Anterior cingulate cortex (tissue), 58 donors: ENCODE results near the gene RNASE9.
"Not testable (repeated sequence)": the region's sequence is repeated elsewhere in the genome, so short reads cannot be mapped to it uniquely, and the experiment has no call there.

Experiments
- DNase-seq, 58 donors: peaks; one replicate each; lab custom pipeline; 2025; lab: John Stamatoyannopoulos, UW

The RNASE9 gene

GRCh38 chr14:20560961-20561360 is at the start of gene RNASE9:
Gene RNASE9 (minus strand): TSS chr14:20561047.
- no peak for DNase-seq

GRCh38 chr14:20610002-20610765 is 49.3 kb upstream of the RNASE9 start:
- peak in 56 of 58 donors; percentile 6 to 81 (median 62) for DNase-seq

- DNase-seq, result peak in 53 of 58 donors; percentile 16 to 84 (median 52)
These were observed 48.6 kb upstream of the RNASE9 start for GRCh38 chr14:20609215-20610001.

- DNase-seq, result no peak
These were observed 47.7 kb upstream of the RNASE9 start for GRCh38 chr14:20608383-20609110.

- no peak for DNase-seq
These were observed 46.8 kb upstream of the RNASE9 start for GRCh38 chr14:20607617-20608016.

- no peak for DNase-seq
These were observed 46.0 kb upstream of the RNASE9 start for GRCh38 chr14:20606902-20607242.

GRCh38 chr14:20606190-20606901 is 45.5 kb upstream of the RNASE9 start:
- DNase-seq, result peak in 13 of 58 donors; percentile 2 to 17 (median 8)

GRCh38 chr14:20603813-20604690 is 43.2 kb upstream of the RNASE9 start:
- no peak for DNase-seq

- DNase-seq, result no peak
These were observed 41.7 kb upstream of the RNASE9 start for GRCh38 chr14:20602583-20602982.

GRCh38 chr14:20601522-20601921 is 40.7 kb upstream of the RNASE9 start:
- no peak for DNase-seq

GRCh38 chr14:20597108-20597507 is 36.3 kb upstream of the RNASE9 start:
- DNase-seq, result no peak

- not testable (repeated sequence) for DNase-seq
These were observed 34.9 kb upstream of the RNASE9 start for GRCh38 chr14:20595726-20596125.

GRCh38 chr14:20592574-20592973 is 31.7 kb upstream of the RNASE9 start:
- DNase-seq, result no peak

GRCh38 chr14:20591235-20591634 is 30.4 kb upstream of the RNASE9 start, which contains the start of gene RNASE12:
Gene RNASE12 (minus strand): TSS chr14:20591376. CDS start chr14:20590723, 653 bp downstream.
- DNase-seq, result no peak

- DNase-seq, result no peak
These were observed 26.8 kb upstream of the RNASE9 start, which contains the start of gene RNASE11 for GRCh38 chr14:20587489-20588154. Gene RNASE11 (minus strand): TSS chr14:20588001.

GRCh38 chr14:20583908-20584307 is 23.1 kb upstream of the RNASE9 start:
- DNase-seq, result no peak

- DNase-seq, result no peak
These were observed 22.3 kb upstream of the RNASE9 start for GRCh38 chr14:20583142-20583541.

GRCh38 chr14:20580242-20580641 is 19.4 kb upstream of the RNASE9 start:
- no peak for DNase-seq
